M059J (cell line): ENCODE data around the gene KIF1A. TPM values are rescaled to one million over a fixed set of nuclear protein-coding genes. Genes with fewer than 3 reads are reported as not detected.

Experiments used
- DNase-seq: peaks from one replicate; pipeline ENCODE4 v3.0.0-alpha.2; 2012; ENCODE audit warnings: low read depth
- total RNA-seq: library from RNA; depleted of rRNA; stranded (reverse); fragments of >200 nt; shearing (Covaris generic); gene quantifications from 2 replicates; pipeline ENCODE4 v1.2.3, GENCODE V29; 2014

KIF1A gene
- total RNA-seq, 1 experiment from 2014 or later, result not detected

- no peak for DNase-seq
Observed at GRCh38 chr2:240736281-240737250, 83.5 kb downstream of the KIF1A start.

- no peak for DNase-seq
Observed at GRCh38 chr2:240735476-240735875, 84.5 kb downstream of the KIF1A start.

GRCh38 chr2:240734756-240735155 is 85.3 kb downstream of the KIF1A start:
- DNase-seq, result no peak

- DNase-seq, result no peak
Observed at GRCh38 chr2:240733803-240734495, 86.1 kb downstream of the KIF1A start.

GRCh38 chr2:240732911-240733622 is 87.0 kb downstream of the KIF1A start:
- DNase-seq, result no peak

- no peak for DNase-seq
Observed at GRCh38 chr2:240732184-240732583, 87.8 kb downstream of the KIF1A start.

GRCh38 chr2:240731178-240731545 is 88.9 kb downstream of the KIF1A start:
- no peak for DNase-seq

- no peak for DNase-seq
Observed at GRCh38 chr2:240730501-240731177, 89.4 kb downstream of the KIF1A start.

- DNase-seq, result no peak
Observed at GRCh38 chr2:240728827-240729226, 91.2 kb downstream of the KIF1A start.

- no peak for DNase-seq
Observed at GRCh38 chr2:240728361-240728760, 91.7 kb downstream of the KIF1A start.

GRCh38 chr2:240727913-240728312 is 92.1 kb downstream of the KIF1A start:
- DNase-seq, result no peak

GRCh38 chr2:240727439-240727838 is 92.6 kb downstream of the KIF1A start:
- no peak for DNase-seq

- DNase-seq, result no peak
Observed at GRCh38 chr2:240726876-240727275, 93.1 kb downstream of the KIF1A start.

GRCh38 chr2:240725671-240726070 is 94.3 kb downstream of the KIF1A start:
- no peak for DNase-seq

GRCh38 chr2:240725266-240725665 is 94.8 kb downstream of the KIF1A start:
- DNase-seq, result no peak

GRCh38 chr2:240724431-240724830 is 95.6 kb downstream of the KIF1A start:
- DNase-seq, result no peak

GRCh38 chr2:240723851-240724250 is 96.2 kb downstream of the KIF1A start:
- no peak for DNase-seq

GRCh38 chr2:240722796-240723735 is 97.0 kb downstream of the KIF1A start:
- DNase-seq, result no peak

- no peak for DNase-seq
Observed at GRCh38 chr2:240722376-240722775, 97.6 kb downstream of the KIF1A start.

- DNase-seq, result no peak
Observed at GRCh38 chr2:240721596-240722180, 98.3 kb downstream of the KIF1A start.
